ENCODE results near the gene DMPK.

GRCh38 chr19:45757695-45758094 is 24.6 kb downstream of the DMPK start:
- TF ChIP-seq CTCF (IDR thresholded peaks at IDR 0.05) (no peak), SIN3A (IDR thresholded peaks at IDR 0.05; ENCODE audit: borderline replicate concordance, insufficient read depth, low read depth, low read length) (no peak)
